NT2/D1 (cell line): ENCODE results near the gene ZNF689.

Experiments
- DNase-seq: peaks from one replicate; pipeline ENCODE4 v3.0.0-alpha.2; 2011; ENCODE audit warnings: low read depth, low spot score
- H3K27me3 ChIP-seq: 2 replicates; pipeline ENCODE4 v1.6.0; 2011; ENCODE audit warnings: mild to moderate bottlenecking; ENCODE audit not compliant: insufficient read length, insufficient read depth
- H3K36me3 ChIP-seq: 2 replicates; pipeline ENCODE4 v1.6.1; 2011; ENCODE audit warnings: mild to moderate bottlenecking, low read length, mixed read lengths; ENCODE audit not compliant: insufficient read depth, insufficient read length
- H3K4me1 ChIP-seq: 2 replicates; pipeline ENCODE4 v1.5.1; 2011; ENCODE audit not compliant: insufficient read depth, insufficient read length
- H3K4me3 ChIP-seq: 2 replicates; pipeline ENCODE4 v1.5.1; 2011; ENCODE audit warnings: low read depth; ENCODE audit not compliant: insufficient read length
- H3K9ac ChIP-seq: 2 replicates; pipeline ENCODE4 v1.6.0; 2011; ENCODE audit warnings: low read depth; ENCODE audit not compliant: insufficient read length
- H3K9me3 ChIP-seq: 2 replicates; pipeline ENCODE4 v1.5.1; 2011; ENCODE audit warnings: mild to moderate bottlenecking, low read length; ENCODE audit not compliant: insufficient read depth
- SUZ12 ChIP-seq: IDR thresholded peaks from 2 replicates; pipeline ENCODE4 v1.6.1; 2011; ENCODE audit not compliant: insufficient read length, insufficient read depth; ENCODE audit errors: extremely low read depth
- YY1 ChIP-seq: IDR thresholded peaks from 2 replicates; pipeline ENCODE4 v1.6.1; 2011; ENCODE audit not compliant: insufficient read length, insufficient read depth
- ZNF274 ChIP-seq: IDR thresholded peaks from 2 replicates; pipeline ENCODE4 v1.6.1; 2011; ENCODE audit warnings: mild to moderate bottlenecking, low read depth, low read length

ZNF689 gene

DNA sequence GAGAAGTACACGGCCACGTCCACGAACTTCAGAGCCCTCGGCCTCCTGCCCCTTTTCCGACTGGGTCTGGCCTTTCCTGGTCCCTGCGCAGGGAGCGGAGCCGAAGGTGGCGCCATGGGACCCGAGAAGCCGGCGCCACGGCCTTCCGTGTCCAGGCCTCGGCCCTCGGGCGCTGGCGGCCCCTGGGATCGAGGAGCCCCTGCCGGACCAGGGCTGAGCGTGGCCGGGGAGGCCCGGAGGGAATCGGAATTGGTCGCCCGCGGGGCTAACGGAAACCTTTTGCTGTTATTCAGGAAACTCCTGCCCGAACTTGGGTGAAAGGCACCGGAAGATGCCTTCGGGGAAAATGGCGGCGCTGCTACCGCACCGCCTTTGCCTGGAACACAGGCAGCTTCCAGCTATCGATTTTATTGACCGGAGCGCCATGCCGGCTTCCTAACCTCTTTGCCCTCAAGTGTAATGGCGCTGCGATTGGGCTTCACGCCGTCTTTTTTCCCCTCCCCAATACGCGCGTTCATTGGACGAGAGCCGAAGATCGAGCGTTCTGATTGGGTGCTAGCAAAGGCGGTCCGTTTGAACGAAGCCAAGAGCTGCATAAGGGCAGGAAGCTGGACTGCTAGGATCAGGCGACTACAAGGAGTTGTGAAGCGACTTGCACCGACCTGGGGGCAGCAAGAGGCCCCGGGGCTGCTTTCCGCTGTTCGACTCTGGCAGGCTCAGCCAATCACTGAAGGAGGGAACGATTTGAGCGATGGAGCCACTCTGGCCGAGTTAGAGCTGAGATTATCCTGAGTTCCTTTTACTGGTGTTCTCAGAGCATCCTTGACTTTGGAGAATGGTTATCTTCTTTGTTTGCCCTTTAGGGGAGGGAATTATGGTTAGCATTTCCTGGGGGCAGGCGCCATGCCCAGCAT lies at the start of gene ZNF689:
Gene ZNF689 (minus strand): TSS at position 464 of the 914 bp plus-strand sequence. CDS start 348 bp downstream, at position 116.
- DNase-seq, result peak; percentile 99
- no peaks in the 10 kb centered on the region for H3K27me3 ChIP-seq
- H3K4me1 ChIP-seq, result peaks cover 3% of the 10 kb centered on the region
- TF ChIP-seq YY1 (peak; percentile 98), SUZ12 (no peak), ZNF274 (no peak)
- no peaks in the 10 kb centered on the region for H3K9me3 ChIP-seq
- H3K4me3 ChIP-seq, result peak within 1 kb of the TSS; percentile 95
- H3K9ac ChIP-seq, result peak within 1 kb of the TSS; percentile 95
- H3K36me3 ChIP-seq, result peaks cover 30% of the 10 kb centered on the region

- Histone ChIP-seq H3K4me1 (peaks cover 7% of the 10 kb centered on the region), H3K36me3 (peaks cover 67% of the 10 kb centered on the region), H3K4me3 (peak overlapping the region; percentile 85), H3K9me3 (no peaks in the 10 kb centered on the region), H3K9ac (peak overlapping the region; percentile 96), H3K27me3 (peaks cover 42% of the 10 kb centered on the region)
- DNase-seq, result peak; percentile 97
- no peak for TF ChIP-seq ZNF274
- no peak for TF ChIP-seq SUZ12
- TF ChIP-seq YY1, result no peak
Observed at GRCh38 chr16:30658731-30659506, 48.7 kb upstream of the ZNF689 start.

- no peak for TF ChIP-seq SUZ12
- no peak for TF ChIP-seq ZNF274
- TF ChIP-seq YY1, result no peak
- peak; percentile 100 for DNase-seq
- Histone ChIP-seq H3K9ac (peak within 1 kb of the TSS; percentile 96), H3K9me3 (no peaks in the 10 kb centered on the region), H3K36me3 (peaks cover 66% of the 10 kb centered on the region), H3K27me3 (peaks cover 34% of the 10 kb centered on the region), H3K4me3 (peak within 1 kb of the TSS; percentile 85), H3K4me1 (peaks cover 7% of the 10 kb centered on the region)
Observed at GRCh38 chr16:30657866-30658730, 47.9 kb upstream of the ZNF689 start, which contains the start of gene FBRS. TSS of gene FBRS (plus strand) at chr16:30658431. CDS start at chr16:30659519, 1,088 bp downstream.

DNA sequence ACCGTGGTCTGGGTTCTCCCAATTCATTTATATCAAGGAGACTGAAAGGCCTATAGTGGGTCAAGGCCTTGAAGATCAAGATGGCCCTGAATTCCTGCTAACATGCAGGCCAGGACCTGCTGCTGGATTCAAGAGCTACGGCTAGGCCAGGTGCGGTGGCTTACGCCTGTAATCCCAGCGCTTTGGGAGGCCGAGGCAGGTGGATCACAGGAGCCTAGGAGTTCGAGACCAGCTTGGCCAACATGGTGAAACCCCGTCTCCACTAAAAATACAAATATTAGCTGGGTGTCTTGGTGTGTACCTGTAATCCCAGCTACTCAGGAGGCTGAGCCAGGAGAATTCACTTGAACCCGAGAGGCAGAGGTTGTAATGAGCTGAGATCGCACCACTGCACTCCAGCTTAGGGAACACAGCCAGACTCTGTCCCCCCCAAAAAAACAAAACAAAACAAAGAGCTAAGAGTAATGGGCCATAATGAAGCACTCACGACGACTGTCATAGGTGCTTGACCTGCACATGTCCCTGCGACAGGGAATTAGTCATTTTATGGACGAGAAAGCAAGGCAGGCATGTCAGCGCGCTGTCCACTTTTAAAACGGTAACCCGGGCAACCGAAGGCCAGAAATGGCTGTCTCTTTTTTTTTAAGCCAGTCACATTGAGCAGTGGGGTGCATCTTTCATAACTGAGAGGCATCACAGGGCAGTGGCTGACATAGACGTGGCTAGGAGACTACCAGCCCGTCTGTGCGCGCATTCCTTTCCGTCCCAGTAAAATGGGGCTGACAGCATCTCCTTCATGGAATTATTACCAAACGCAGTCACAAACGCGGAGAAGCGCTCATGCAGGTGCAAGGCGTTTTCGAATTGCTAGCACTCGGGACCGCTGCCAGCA lies 47.0 kb upstream of the ZNF689 start:
- TF ChIP-seq YY1 (no peak), SUZ12 (no peak), ZNF274 (no peak)
- peak overlapping the region; percentile 85 for H3K4me3 ChIP-seq
- H3K4me1 ChIP-seq, result peaks cover 7% of the 10 kb centered on the region
- peaks cover 32% of the 10 kb centered on the region for H3K27me3 ChIP-seq
- peak overlapping the region; percentile 88 for H3K9ac ChIP-seq
- H3K36me3 ChIP-seq, result peaks cover 65% of the 10 kb centered on the region
- H3K9me3 ChIP-seq, result no peaks in the 10 kb centered on the region
- no peak for DNase-seq

GRCh38 chr16:30656388-30656787 lies 46.2 kb upstream of the ZNF689 start:
- Histone ChIP-seq H3K27me3 (peaks cover 30% of the 10 kb centered on the region), H3K9ac (no peak overlapping the region), H3K36me3 (peaks cover 57% of the 10 kb centered on the region), H3K4me1 (peaks cover 7% of the 10 kb centered on the region), H3K4me3 (no peak overlapping the region), H3K9me3 (no peaks in the 10 kb centered on the region)
- TF ChIP-seq SUZ12, result no peak
- TF ChIP-seq YY1, result no peak
- TF ChIP-seq ZNF274, result no peak
- no peak for DNase-seq
